Body of pancreas (tissue), 4 donors: Measurements from ENCODE around the gene MAP3K20. TPM values are rescaled to one million over a fixed set of nuclear protein-coding genes. Genes with fewer than 3 reads are reported as not detected.

Experiments used
- ATAC-seq: fragments of 150-250 bp; one replicate; pipeline ENCODE4 v1.9.1; 2016
- DNase-seq, 4 donors: peaks; one replicate each; pipeline ENCODE4 v3.0.0-alpha.2; 2019
- H3K27ac ChIP-seq, 4 donors: fragments of 200-600 bp; sonication (generic); 1 replicate in 3 of 4; 2 replicates in 1 of 4; pipeline versions ENCODE4 v1.5.1 to v1.6.1; 2016 to 2019; ENCODE audit warnings: mild to moderate bottlenecking in 1 of 4, mixed read lengths in 1 of 4, moderate library complexity in 1 of 4
- H3K27me3 ChIP-seq, 2 donors: fragments of 200-600 bp; sonication (generic); one replicate each; pipeline ENCODE4 v1.6.0; 2016; ENCODE audit warnings: mild to moderate bottlenecking in 1 of 2
- H3K36me3 ChIP-seq, 2 donors: fragments of 200-600 bp; sonication (generic); replicated peaks in 1 of 2; 2 replicates each; pipeline ENCODE4 v1.5.1; 2016; ENCODE audit warnings: low read depth in 2 of 2; ENCODE audit not compliant: insufficient read depth in 1 of 2
- H3K4me1 ChIP-seq: fragments of 200-600 bp; sonication (generic); one replicate; pipeline ENCODE4 v1.6.0; 2016
- H3K4me3 ChIP-seq, 2 donors: fragments of 200-600 bp; sonication (generic); 1 replicate in 1 of 2; 2 replicates in 1 of 2; pipeline ENCODE4 v1.5.1; 2016 to 2019
- H3K9me3 ChIP-seq, 3 donors: fragments of 200-600 bp; sonication (generic); 1 replicate in 2 of 3; 2 replicates in 1 of 3; pipeline ENCODE4 v1.5.1; 2016
- POLR2A ChIP-seq, 3 donors: fragments of 450-650 bp; IDR thresholded peaks; one replicate each; pipeline ENCODE4 v1.6.1; 2016; ENCODE audit warnings: antibody characterized with exemption in 3 of 3, mild to moderate bottlenecking in 2 of 3
- WGBS, 2 donors: methylation state at CpG; one replicate each; pipeline ENCODE4 v1.1.5; 2017; 5-methylcytosine and 5-hydroxymethylcytosine counted together
- intact Hi-C: fragments of 100-400 bp; cut with DNase I; formaldehyde crosslinking; loops from one replicate; pipeline ENCODE4 v1.15.1; 2023
- total RNA-seq, 2 donors: library from RNA; depleted of rRNA; stranded (reverse); fragments of >200 nt; gene quantifications; one replicate each; pipeline ENCODE4 v1.1.0, GENCODE V29; 2016
- TF ChIP-seq, protein P1 (sequence below), 7 experiments: fragments of 450-650 bp in 4 of 7; fragments of 200-600 bp in 3 of 7; sonication (generic) in 3 of 7; IDR thresholded peaks; one replicate each; pipeline ENCODE4 v1.5.1; 2016 to 2019; ENCODE audit warnings: antibody characterized with exemption in 7 of 7

Gene MAP3K20
- total RNA-seq, 2 donors from 2014 or later = 11.5 to 18.7 TPM

DNA sequence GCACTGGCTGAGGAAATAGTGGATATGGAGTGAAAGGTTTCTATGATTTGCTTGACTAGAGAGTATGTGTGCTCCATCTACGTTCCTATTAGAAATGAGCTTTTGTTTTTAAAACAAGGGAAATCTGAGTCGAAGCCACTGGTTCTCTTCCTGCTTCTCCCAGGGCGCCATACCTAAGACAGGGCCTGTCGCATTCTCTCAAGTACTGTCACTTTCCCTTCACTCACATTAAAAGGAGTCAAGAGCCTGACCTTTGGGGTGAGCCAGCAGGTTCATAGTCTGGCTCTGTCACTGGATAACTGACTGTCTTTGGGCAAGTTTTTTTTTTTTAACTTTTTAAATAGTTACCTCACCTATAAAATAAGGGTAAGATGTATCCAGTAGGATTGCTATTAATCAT, 121.0 kb downstream of the MAP3K20 start:
- intact Hi-C loops = no loop called here
- peaks cover 0 to 2% of the 10 kb centered on the region in 2 donors for H3K36me3 ChIP-seq
- TF ChIP-seq, protein P1, sequence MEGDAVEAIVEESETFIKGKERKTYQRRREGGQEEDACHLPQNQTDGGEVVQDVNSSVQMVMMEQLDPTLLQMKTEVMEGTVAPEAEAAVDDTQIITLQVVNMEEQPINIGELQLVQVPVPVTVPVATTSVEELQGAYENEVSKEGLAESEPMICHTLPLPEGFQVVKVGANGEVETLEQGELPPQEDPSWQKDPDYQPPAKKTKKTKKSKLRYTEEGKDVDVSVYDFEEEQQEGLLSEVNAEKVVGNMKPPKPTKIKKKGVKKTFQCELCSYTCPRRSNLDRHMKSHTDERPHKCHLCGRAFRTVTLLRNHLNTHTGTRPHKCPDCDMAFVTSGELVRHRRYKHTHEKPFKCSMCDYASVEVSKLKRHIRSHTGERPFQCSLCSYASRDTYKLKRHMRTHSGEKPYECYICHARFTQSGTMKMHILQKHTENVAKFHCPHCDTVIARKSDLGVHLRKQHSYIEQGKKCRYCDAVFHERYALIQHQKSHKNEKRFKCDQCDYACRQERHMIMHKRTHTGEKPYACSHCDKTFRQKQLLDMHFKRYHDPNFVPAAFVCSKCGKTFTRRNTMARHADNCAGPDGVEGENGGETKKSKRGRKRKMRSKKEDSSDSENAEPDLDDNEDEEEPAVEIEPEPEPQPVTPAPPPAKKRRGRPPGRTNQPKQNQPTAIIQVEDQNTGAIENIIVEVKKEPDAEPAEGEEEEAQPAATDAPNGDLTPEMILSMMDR (IDR thresholded peaks at IDR 0.05) = no peak
- TF ChIP-seq POLR2A (IDR thresholded peaks at IDR 0.05) = no peak
- ATAC-seq (no peak), DNase-seq (no peak)
- 90 to 92% methylated on average over 4 of the region's 4 CpGs for WGBS, 2 donors
- H3K9me3 ChIP-seq = no peaks in the 10 kb centered on the region
- H3K27ac ChIP-seq = no peak overlapping the region
- no peak overlapping the region for H3K4me3 ChIP-seq
- H3K4me1 ChIP-seq = no peaks in the 10 kb centered on the region
- no peaks in the 10 kb centered on the region for H3K27me3 ChIP-seq

DNA sequence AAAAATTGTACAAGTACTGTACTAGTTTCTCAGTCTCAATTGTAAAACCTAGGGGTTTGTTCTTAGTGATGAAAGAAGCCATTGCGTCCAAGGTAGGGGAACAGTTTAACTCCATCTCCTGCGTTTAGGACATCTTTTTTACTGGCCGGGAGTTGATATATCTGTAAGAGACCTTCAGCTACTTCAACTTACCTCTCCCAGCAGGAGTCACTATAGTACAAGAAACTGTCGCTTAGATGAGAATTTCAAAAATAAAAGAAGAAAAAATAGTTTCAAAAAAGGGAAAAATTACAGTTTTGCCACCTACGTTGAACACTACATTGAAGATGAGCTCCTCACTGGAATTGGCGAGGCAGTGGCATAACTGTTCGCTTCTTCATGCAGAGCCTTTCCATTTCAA, 122.7 kb downstream of the MAP3K20 start:
- peaks cover 0 to 2% of the 10 kb centered on the region in 2 donors for H3K36me3 ChIP-seq
- no peak overlapping the region for H3K4me3 ChIP-seq
- ATAC-seq (no peak), DNase-seq (no peak)
- 93 to 94% methylated on average over 7 of the region's 7 CpGs for WGBS, 2 donors
- no peaks in the 10 kb centered on the region for H3K9me3 ChIP-seq
- H3K27ac ChIP-seq = no peak overlapping the region
- TF ChIP-seq POLR2A (IDR thresholded peaks at IDR 0.05) = no peak
- TF ChIP-seq, protein P1 (IDR thresholded peaks at IDR 0.05) = no peak
- H3K4me1 ChIP-seq = no peaks in the 10 kb centered on the region
- intact Hi-C loops = no loop called here
- H3K27me3 ChIP-seq = no peaks in the 10 kb centered on the region

DNA sequence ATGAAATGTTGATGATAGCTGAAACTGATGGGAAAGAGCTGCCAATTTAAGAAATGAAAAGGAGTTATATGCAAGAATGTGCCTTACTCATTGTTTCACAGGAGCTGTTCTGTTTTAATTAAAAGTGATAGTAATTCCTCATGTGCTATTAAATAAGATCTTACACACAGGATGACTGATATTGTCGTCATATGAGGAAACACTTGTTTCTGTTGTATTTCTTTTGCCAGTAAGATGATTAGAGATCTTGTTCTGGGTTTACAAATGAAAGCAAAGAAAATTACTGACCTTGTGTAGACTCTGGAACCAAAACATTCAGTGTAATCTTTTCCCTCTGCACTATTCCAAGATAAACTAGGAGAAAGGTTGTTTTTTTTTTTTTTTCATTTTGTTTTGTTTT, 123.6 kb downstream of the MAP3K20 start:
- Histone ChIP-seq H3K4me3 (no peak overlapping the region), H3K27me3 (no peaks in the 10 kb centered on the region), H3K9me3 (no peaks in the 10 kb centered on the region), H3K4me1 (no peaks in the 10 kb centered on the region), H3K27ac (no peak overlapping the region), H3K36me3 (peaks cover 0 to 2% of the 10 kb centered on the region in 2 donors)
- 21 to 42% methylated on average over 1 of the region's 1 CpG for WGBS, 2 donors
- no peak for ATAC-seq
- DNase-seq = no peak
- intact Hi-C loops = no loop called here
- no peak for TF ChIP-seq POLR2A (IDR thresholded peaks at IDR 0.05)
- TF ChIP-seq, protein P1 (IDR thresholded peaks at IDR 0.05) = no peak

DNA sequence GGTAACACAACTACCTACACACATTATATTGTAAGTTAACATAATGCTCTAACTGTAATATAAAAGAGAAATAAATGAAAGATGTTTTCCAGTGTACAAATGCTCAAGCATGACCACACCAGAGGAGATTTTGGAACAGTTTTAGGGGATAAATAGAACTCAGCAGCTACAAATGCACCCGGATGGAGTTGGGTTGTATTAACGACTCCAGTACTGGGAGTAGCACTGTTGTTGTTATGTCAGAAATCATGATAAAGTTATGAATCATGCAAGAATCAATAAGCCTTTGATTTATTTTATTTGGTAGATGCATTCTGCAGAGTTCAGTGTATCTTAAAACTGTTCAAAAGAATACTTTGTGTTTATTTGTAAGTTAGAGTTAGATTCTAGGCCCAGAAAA, 126.9 kb downstream of the MAP3K20 start:
- no peak for DNase-seq
- Histone ChIP-seq H3K4me3 (no peak overlapping the region), H3K4me1 (no peaks in the 10 kb centered on the region), H3K27me3 (no peaks in the 10 kb centered on the region), H3K36me3 (peaks cover 0 to 3% of the 10 kb centered on the region in 2 donors), H3K9me3 (no peaks in the 10 kb centered on the region), H3K27ac (no peak overlapping the region)
- no peak for TF ChIP-seq POLR2A (IDR thresholded peaks at IDR 0.05)
- TF ChIP-seq, protein P1 (IDR thresholded peaks at IDR 0.05) = no peak
- intact Hi-C loops = no loop called here
- no peak for ATAC-seq
- 52 to 72% methylated on average over 2 of the region's 2 CpGs for WGBS, 2 donors

DNA sequence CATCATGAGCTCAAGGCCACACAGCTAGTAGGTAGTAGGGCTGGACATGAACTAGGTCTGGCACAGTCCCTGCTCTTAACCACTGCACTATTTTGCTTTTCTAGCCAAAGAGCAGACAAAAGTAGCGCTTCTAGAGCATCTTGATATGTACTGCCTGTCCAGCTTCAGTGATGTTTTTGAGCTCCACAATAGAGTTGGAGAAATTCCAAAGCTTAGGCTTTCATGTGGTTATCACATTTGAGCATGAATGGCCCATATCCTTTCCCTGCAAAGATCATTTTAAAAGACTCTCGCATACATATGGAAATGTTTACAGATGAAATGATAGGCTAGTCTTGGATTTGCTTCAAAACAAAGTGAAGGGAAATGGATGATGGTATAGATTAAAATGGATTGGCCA, 128.7 kb downstream of the MAP3K20 start:
- TF ChIP-seq POLR2A (IDR thresholded peaks at IDR 0.05) = no peak
- TF ChIP-seq, protein P1 (IDR thresholded peaks at IDR 0.05) = no peak
- ATAC-seq (no peak), DNase-seq (no peak)
- intact Hi-C loops = no loop called here
- Histone ChIP-seq H3K27ac (no peak overlapping the region), H3K4me3 (no peak overlapping the region), H3K36me3 (peaks cover 0 to 1% of the 10 kb centered on the region in 2 donors), H3K27me3 (no peaks in the 10 kb centered on the region), H3K4me1 (no peaks in the 10 kb centered on the region), H3K9me3 (no peaks in the 10 kb centered on the region)
- 38 to 44% methylated on average over 2 of the region's 2 CpGs for WGBS, 2 donors
